Stimulated activated CD8-positive, alpha-beta memory T cell treated with anti-CD3 and anti-CD28 coated beads, Interleukin-4, amount 100 ng/mL, for 4 hours (primary cell): Measurements from ENCODE around the gene SEPTIN14.
"Not testable (repeated sequence)": the region's sequence is repeated elsewhere in the genome, so short reads cannot be mapped to it uniquely, and the experiment has no call there.

Source experiments
- DNase-seq, 2 donors: peaks; one replicate each; pipeline ENCODE4 v3.0.0-alpha.2; 2020; ENCODE audit warnings: low read depth in 2 of 2, low spot score in 1 of 2

SEPTIN14 gene

DNA sequence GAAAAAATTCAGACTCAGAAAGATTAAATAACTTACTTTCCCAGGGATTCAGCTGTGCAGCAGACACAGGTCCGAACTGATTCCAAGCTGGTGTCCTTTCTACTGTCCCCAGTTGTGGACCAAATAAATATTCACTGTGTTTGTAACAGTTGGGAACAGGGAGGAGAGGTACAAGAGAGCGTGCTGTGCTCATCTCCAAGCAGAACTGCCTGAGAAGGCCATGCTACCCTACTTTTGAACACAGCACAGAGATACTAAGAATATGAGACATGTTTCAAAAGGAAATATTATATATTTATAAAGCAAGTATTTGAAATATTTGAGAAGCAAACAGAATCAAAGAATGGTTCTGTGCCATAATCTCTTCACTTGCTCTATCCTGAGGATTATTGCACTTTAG lies at the start of gene SEPTIN14:
Gene SEPTIN14 (minus strand): TSS at position 101 of the 400 bp plus-strand sequence. CDS start 756 bp downstream, outside the sequence.
- DNase-seq = not testable (repeated sequence)

DNA sequence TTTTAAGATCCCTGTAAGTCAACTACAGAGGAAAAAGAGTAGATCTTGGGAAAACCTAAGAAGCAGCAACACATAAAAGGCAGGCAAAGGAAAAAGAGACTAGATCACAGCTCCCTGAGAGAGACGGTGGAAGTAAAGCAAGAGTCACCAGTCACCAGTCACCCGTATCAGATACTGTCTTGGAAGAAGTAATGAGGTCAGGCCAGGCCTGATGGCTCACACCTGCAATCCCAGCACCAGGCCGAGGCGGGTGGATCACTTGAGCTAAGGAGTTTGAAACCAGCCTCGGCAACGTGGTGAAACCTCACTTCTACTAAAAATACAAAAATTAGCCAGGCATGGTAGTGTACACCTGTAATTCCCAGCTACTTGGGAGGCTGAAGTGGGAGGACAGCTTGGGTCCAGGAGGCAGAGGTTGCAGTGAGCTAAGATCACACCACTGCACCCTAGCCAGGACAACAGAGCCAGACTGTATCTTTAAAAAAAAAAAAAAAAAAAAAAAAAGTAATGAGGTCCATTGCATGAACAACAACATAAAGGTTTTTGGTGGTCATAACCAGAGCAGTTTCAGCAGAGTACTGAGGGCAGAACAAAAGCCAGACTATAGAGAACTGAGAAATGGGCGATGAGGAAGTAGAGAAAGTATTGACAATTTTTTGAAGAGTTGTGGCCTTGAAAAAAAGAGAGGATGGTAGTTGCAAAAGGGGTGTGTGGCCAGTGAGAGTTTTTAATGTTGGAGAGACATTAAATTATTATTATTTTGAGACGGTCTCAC lies 41.6 kb upstream of the SEPTIN14 start:
- DNase-seq = no peak

DNA sequence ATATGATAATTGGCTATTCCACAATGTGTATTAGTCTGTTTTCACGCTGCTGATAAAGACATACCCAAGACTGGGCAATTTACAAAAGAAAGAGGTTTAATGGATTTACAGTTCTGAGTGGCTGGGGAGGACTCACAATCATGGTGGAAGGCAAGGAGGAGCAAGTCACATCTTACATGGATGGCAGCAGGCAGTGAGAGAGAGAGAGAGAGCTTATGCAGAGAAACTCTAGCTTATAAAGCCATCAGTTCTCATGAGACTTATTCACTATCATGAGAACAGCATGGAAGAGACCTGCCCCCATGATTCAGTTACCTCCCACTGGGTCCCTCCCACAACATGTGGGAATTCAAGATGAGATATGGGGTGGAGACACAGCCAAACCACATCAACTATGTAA lies 38.5 kb upstream of the SEPTIN14 start:
- not testable (repeated sequence) for DNase-seq

GRCh38 chr7:55898287-55898686 lies 35.7 kb upstream of the SEPTIN14 start:
- no peak for DNase-seq

- no peak for DNase-seq
Measured at GRCh38 chr7:55895021-55895420, 32.5 kb upstream of the SEPTIN14 start.

GRCh38 chr7:55893940-55894339 lies 31.4 kb upstream of the SEPTIN14 start:
- no peak for DNase-seq

- DNase-seq = not testable (repeated sequence)
Measured at GRCh38 chr7:55888378-55888777, 25.8 kb upstream of the SEPTIN14 start.

GRCh38 chr7:55887821-55888247 lies 25.3 kb upstream of the SEPTIN14 start:
- DNase-seq = no peak

GRCh38 chr7:55884321-55884720 lies 21.8 kb upstream of the SEPTIN14 start:
- no peak for DNase-seq

DNA sequence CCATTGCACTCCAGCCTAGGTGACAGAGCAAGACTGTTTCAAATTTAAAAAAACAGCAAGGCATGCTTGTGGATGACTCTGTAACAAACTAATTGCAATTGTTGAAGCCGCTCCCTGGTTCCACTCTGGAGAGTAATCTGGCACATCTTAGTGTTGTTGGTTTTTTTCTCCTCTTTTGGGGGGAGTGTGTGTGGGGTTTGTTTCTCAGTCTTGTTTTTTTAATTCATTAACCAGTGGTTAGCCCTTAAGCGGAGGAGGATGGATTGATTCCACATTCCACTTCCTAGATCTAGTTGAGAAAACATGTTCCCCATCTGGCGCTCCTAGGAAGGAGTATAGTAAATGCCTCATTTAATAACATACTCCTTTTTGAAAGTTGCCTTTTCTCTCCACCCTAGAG lies 16.1 kb upstream of the SEPTIN14 start:
- DNase-seq = no peak

- DNase-seq = no peak
Measured at GRCh38 chr7:55877308-55877707, 14.8 kb upstream of the SEPTIN14 start.

DNA sequence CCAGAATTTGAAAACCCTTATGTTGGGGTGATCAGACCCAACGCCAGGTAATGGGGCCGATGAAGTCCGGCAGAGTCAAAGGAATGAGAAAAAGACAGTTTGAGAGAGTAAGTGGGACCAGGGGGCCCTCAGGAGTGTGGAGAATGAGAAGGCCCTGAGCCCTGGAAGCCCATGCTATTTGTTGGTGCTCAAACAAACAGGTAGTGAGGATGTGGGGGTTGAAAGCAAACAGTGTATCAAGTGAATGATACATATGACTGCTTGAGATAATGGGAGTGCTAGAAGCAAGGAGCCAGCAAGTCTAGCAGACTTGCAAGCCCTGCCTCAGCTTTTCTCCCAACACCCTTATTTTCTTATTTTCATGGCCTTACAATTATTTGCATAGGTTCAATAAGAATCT lies 11.2 kb upstream of the SEPTIN14 start:
- no peak for DNase-seq

GRCh38 chr7:55871932-55872485 lies 9.5 kb upstream of the SEPTIN14 start:
- no peak for DNase-seq

GRCh38 chr7:55868989-55869388 lies 6.4 kb upstream of the SEPTIN14 start:
- DNase-seq = not testable (repeated sequence)

- not testable (repeated sequence) for DNase-seq
Measured at GRCh38 chr7:55845164-55845563, 17.4 kb downstream of the SEPTIN14 start.

DNA sequence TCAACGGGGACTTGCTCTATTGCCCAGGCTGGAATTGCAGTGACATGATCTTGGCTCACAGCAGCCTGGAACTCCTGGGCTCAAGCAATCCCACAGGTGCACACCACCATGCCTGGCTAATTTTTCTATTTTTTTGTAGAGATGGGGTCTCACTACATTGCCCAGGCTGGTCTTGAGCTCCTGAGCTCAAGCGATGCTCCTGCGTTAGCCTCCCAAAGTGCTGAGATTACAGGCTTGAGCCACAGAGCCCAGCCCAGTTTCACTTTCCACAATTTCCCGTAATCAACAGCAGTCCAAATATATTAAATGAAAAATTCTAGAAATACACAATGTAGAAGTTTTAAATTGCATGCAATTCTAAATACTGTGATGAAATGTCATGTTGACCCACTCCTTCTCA lies 24.0 kb downstream of the SEPTIN14 start:
- no peak for DNase-seq

DNA sequence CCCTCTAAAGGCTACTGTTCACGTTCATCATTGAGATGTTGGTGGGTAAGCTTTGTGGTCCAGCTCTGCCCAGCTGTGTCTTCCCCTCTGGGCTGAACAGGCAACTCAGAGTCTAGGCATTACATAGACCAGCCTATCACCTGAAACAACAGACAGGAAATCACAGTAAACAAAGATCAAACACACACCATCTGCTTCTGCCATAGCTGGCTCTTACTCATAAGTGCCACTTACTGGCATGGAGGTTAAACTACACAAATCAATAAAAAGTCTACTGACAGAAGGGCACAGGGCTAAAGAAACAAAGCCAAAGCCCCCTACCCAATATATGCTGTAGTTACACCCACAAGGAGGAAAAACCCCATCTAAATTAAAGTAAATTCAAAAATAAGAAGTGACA lies 35.0 kb downstream of the SEPTIN14 start:
- DNase-seq = no peak

- DNase-seq = no peak
Measured at GRCh38 chr7:55818686-55819085, 43.9 kb downstream of the SEPTIN14 start.

DNA sequence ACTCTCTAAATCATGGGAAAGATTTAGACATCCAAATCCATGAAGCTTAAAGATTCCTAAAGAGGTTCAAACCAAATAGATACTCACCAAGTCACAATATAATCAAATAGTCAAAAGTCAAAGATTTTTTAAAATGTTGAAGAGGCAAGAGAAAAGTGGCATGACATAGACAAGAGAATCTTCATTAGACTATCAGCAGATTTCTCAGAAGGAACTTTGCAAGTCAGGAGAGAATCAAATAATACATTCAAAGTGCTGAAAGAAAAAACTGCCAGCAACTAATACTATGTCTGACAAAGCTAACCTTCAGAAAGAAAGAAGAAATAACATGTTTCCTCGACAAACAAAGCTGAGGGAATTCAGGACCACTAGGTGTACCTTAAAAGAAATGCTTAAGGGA lies 65.3 kb downstream of the SEPTIN14 start:
- not testable (repeated sequence) for DNase-seq

DNA sequence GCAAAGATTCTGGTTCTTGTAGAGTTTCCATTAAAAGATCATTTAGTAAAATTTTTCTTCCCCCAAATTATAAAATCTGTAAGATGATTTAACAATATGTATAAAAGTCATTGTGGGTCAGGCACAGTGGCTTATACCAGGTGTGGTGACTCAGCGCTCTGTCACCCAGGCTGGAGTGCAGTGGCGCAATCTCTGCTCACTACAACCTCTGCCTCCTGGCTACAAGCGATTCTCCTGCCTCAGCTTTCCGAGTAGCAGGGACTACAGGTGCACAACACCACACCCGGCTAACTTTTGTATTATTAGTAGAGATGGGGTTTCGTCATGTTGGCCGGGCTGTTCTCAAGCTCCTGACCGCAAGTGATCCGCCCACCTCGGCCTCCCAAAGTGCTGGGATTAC lies 68.0 kb downstream of the SEPTIN14 start:
- no peak for DNase-seq

DNA sequence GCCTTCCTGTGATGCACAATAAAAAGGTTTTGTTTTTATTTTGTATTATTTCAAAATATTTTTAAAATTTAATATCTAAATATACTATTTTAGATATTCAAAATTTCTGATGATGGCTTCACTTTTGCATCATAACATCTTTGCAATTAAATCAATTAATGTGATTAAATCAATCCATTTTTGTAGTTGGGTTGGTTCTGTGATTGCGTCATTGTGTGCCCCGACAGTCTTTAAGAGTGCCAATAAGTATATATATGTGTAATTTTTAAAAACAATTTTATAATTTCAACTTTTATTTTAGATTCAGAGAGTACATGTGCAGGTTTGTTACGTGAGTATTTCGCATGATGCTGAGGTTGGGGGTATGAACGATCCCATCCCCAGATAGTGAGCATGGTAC lies 70.5 kb downstream of the SEPTIN14 start:
- DNase-seq = no peak

DNA sequence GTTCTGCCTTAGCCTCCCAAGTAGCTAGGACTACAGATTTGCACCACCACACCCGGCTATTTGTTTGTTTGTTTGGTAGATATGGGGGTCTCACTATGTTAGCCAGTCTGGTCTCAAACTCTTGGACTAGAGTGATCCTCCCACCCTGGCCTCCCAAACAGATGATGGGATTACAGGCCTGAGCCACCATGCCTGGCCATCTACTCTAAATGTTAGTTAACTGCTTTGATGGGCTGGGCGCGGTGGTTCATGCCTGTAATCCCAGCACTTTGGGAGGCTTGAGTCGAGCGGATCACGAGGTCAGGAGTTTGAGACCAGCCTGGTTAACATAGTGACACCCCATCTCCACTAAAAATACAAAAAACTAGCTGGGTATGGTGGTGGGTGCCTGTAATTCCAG lies 74.8 kb downstream of the SEPTIN14 start:
- no peak for DNase-seq

DNA sequence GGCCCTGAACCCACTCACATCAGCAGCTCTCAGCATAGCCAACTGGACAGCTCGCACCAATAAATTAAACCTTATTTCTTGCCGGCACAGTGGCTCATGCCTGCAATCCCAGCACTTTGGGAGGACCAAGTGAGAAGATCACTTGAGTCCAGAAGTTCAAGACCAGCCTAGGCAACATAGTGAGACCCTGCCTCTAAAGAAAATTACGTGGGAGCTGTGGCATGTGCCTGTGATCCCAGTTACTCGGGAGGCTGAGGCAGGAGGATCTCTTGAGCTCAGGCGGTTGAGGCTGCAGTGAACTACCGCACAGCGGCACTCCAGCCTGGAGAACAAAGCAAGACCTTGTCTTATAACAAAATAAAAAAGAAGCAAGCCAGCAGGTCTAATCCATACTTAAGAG lies 75.7 kb downstream of the SEPTIN14 start:
- no peak for DNase-seq
